GM12873 (cell line): ENCODE measurements around the gene CXCL9.

ENCODE experiments used
- TF ChIP-seq, protein P1 (sequence below): IDR thresholded peaks from 2 replicates; pipeline ENCODE4 v1.5.1; 2012; ENCODE audit warnings: low read depth, mild to moderate bottlenecking, moderate library complexity, low read length, control low read depth; ENCODE audit not compliant: insufficient read depth; ENCODE audit errors: missing control alignments

The CXCL9 gene

DNA sequence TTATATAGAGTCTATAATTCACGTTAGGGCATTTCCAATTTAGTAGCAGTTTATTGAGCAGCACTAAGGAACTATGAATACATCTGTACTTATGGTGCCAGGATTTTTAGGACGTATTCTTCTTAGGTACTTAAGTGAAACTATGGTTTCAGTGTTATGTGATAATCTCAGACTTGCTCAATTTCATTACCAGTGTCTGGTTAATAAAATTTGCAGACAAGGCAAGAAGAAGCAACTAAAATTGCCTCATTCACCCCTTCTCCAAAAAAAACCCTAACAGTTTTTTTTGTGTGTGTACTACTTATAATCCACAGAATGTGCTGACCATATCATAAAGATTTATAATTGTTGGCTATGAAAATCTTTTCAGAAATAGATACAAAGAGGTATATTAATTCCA is 22.0 kb upstream of the CXCL9 start:
- TF ChIP-seq, protein P1, sequence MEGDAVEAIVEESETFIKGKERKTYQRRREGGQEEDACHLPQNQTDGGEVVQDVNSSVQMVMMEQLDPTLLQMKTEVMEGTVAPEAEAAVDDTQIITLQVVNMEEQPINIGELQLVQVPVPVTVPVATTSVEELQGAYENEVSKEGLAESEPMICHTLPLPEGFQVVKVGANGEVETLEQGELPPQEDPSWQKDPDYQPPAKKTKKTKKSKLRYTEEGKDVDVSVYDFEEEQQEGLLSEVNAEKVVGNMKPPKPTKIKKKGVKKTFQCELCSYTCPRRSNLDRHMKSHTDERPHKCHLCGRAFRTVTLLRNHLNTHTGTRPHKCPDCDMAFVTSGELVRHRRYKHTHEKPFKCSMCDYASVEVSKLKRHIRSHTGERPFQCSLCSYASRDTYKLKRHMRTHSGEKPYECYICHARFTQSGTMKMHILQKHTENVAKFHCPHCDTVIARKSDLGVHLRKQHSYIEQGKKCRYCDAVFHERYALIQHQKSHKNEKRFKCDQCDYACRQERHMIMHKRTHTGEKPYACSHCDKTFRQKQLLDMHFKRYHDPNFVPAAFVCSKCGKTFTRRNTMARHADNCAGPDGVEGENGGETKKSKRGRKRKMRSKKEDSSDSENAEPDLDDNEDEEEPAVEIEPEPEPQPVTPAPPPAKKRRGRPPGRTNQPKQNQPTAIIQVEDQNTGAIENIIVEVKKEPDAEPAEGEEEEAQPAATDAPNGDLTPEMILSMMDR: no peak

DNA sequence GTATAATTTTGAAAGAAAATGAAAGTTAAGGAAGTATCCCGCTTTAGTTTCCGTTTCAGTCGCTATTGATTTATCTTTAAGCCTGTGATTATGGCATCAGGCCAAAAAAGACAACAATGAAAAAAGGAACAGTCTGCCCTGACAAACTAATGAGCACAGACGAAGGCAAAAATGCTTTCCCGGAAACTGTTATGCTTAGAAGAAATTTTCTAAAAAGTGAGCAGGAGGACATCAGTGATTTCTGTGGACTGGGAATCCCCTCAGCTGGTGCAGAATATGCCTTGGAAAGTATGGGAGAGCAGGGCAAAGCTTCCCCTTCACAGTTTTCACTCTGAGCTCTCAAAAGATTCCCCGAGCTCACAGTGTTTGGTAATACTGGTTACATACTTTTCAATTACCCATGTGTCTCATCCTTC is 21.0 kb upstream of the CXCL9 start:
- TF ChIP-seq, protein P1: no peak

DNA sequence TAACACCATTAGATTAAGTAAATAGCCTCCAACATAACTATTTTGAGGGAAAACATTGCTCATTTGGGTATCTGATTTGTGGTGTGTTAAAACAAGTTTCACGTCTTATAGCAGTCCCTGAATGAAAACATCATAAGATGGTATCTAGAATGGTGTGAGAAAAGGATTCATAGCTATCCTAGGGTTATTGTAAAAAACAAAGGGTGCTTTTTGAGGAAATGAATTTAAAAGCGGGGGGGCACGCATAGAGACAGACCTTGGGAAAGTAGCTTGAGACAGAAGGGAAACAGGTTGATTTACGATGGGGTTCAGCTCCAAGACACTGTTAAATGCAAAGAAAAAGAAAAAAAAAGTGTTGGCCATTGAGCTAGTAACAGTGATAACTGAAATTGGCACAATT is 16.8 kb upstream of the CXCL9 start:
- TF ChIP-seq, protein P1: no peak

DNA sequence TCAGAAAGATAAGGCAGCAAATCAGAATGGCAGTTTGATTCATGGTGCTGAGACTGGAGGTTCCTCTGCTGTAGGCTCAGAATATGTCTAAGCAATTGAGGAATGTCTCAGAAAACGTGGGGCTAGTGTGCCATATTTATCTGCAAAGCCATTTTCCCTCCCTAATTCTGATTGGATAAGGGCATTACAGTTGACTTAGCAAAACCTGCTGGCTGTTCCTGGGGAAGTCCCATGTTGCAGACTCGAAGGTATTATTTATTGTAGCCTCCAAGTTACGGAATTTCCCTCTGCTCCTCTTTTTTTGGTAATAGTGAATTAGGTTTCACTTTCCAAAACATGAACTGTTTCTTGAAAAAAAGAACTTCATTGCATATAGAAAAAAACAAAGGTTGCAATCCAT is 16.1 kb upstream of the CXCL9 start, which contains the start of gene CXCL10:
Gene CXCL10 (minus strand): TSS at position 109 of the 400 bp plus-strand sequence. CDS start 66 bp downstream, at position 43.
- TF ChIP-seq, protein P1: no peak

DNA sequence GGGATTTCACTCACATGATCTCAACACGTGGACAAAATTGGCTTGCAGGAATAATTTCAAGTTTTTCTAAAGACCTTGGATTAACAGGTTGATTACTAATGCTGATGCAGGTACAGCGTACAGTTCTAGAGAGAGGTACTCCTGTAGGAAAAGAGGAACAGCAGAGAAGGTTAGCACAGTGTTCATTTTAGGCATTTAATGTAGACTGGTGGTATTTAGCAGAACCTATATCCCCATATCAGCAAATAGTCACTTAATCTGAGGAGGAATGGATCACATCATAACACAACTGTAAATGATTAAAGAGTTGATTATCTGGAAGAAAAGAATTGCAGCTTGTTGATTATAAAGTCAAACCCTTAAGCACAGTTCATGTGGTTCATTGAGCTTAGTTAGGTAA is 15.4 kb upstream of the CXCL9 start:
- TF ChIP-seq, protein P1: no peak

DNA sequence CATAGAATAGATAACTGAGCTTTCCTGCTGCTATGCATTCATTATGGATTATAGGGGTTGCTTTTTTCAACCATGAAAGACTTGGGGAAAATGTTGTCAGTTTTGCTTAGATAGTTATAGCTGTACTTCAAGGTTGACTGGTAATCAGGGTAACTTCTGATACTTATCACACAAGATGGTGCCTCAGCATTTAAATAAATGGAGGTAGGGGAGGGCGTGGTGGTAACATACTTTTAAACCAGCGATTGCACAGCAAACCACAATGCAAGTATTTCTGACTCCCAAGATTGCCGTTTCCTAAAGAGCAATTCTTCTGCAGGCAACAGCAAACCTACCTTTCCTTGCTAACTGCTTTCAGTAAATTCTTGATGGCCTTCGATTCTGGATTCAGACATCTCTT is 14.7 kb upstream of the CXCL9 start:
- TF ChIP-seq, protein P1: no peak

DNA sequence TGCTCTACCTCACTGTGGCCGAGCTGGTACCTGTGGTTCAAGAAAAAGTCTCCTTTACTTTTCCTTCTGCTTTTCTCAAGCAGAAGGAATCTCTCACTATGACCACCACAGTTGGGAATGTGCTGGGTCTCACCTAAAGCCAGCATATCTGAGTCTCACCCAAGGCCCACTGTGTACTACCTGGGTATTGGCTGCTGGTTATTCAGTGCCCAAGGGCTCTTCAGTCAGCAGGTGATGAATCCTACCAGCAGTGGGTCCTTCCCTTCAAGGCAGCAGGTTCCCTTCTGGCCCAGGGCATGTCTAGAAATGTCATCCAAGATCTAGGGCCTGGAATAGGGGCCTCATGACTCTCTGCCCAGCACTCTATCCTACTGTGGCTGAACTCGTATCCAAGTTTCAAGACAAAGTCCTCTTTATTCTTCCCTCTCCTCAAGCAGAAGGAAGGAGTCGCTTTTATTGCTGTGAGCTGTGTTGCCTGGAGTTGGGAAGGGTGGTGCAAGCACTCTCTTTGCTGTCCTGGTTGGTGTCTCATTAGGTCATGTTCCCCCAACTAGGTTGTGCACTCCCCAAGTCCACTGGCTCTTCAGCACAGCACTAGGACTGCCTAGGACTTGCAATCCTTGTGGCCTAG is 9.9 kb upstream of the CXCL9 start:
- TF ChIP-seq, protein P1: no peak

DNA sequence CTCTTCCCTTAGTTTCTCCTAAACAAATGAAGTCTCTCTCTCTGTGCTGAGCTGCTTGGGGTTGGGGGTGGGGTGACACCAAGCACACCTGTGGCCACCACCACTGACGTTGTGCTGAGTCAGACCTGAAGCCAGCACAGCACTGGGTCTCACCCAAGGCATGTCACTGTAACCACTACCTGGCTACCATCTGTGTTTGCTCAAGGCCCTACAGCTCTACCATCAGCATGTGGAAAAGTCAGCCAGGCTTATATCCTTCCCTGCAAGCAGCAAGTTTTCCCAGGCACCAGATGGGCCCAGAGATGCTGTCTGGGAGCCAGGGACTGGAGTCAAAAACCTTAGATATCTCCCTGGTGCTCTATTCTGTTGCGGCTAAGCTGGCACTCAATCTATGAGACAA is 9.1 kb upstream of the CXCL9 start:
- TF ChIP-seq, protein P1: no peak
